Gastroesophageal sphincter (tissue), 4 donors: ENCODE measurements around the gene CLIP2. TPM values are rescaled to one million over a fixed set of nuclear protein-coding genes. Genes with fewer than 3 reads are reported as not detected.
"Not testable (repeated sequence)": the region's sequence is repeated elsewhere in the genome, so short reads cannot be mapped to it uniquely, and the experiment has no call there.

Source experiments
- ATAC-seq: fragments of 150-250 bp; one replicate; pipeline ENCODE4 v1.9.1; 2016; ENCODE audit warnings: mild to moderate bottlenecking, moderate library complexity
- H3K27ac ChIP-seq, 4 donors: fragments of 200-600 bp; sonication (generic) in 3 of 4; 1 replicate in 3 of 4; 2 replicates in 1 of 4; pipeline ENCODE4 v1.5.1; 2016 to 2019
- H3K27me3 ChIP-seq: fragments of 200-600 bp; sonication (generic); one replicate; pipeline ENCODE4 v1.5.1; 2019
- H3K36me3 ChIP-seq, 2 donors: fragments of 200-600 bp; sonication (generic); one replicate each; pipeline ENCODE4 v1.5.1; 2019; ENCODE audit warnings: control low read depth in 1 of 2
- H3K4me1 ChIP-seq, 3 donors: fragments of 200-600 bp; sonication (generic); 1 replicate in 2 of 3; 2 replicates in 1 of 3; pipeline ENCODE4 v1.5.1; 2016 to 2019; ENCODE audit warnings: control low read depth in 2 of 3
- H3K4me3 ChIP-seq, 2 donors: fragments of 200-600 bp; sonication (generic); one replicate each; pipeline ENCODE4 v1.5.1; 2019; ENCODE audit warnings: mild to moderate bottlenecking in 1 of 2, moderate library complexity in 1 of 2
- H3K9me3 ChIP-seq, 3 donors: fragments of 200-600 bp; sonication (generic); one replicate each; pipeline ENCODE4 v1.5.1; 2017 to 2019; ENCODE audit warnings: control low read depth in 2 of 3
- CTCF ChIP-seq, 4 experiments: fragments of 200-600 bp in 2 of 4; fragments of 450-650 bp in 2 of 4; sonication (generic) in 1 of 4; IDR thresholded peaks; one replicate each; pipeline ENCODE4 v1.5.1; 2017 to 2019; ENCODE audit warnings: antibody characterized with exemption in 4 of 4, mild to moderate bottlenecking in 2 of 4, moderate library complexity in 2 of 4
- EP300 ChIP-seq: sonication (generic); formaldehyde crosslinking; IDR thresholded peaks from one replicate; pipeline ENCODE4 v1.6.1; 2017; ENCODE audit warnings: antibody characterized with exemption, mild to moderate bottlenecking
- POLR2A ChIP-seq, 2 donors: fragments of 450-650 bp; IDR thresholded peaks; one replicate each; pipeline ENCODE4 v1.6.1; 2017; ENCODE audit warnings: antibody characterized with exemption in 2 of 2, mild to moderate bottlenecking in 2 of 2, moderate library complexity in 1 of 2
- POLR2AphosphoS5 ChIP-seq: sonication (generic); formaldehyde crosslinking; IDR thresholded peaks from one replicate; pipeline ENCODE4 v1.6.1; 2017; ENCODE audit warnings: antibody characterized with exemption
- WGBS, 2 donors: methylation state at CpG; one replicate each; pipeline ENCODE4 v1.1.5; 2018; ENCODE audit warnings: low coverage in 1 of 2; 5-methylcytosine and 5-hydroxymethylcytosine counted together
- total RNA-seq, 4 donors: library from RNA; depleted of rRNA; stranded (reverse); fragments of >200 nt; gene quantifications; one replicate each; pipeline ENCODE4 v1.1.0, GENCODE V29; 2016

The CLIP2 gene
- total RNA-seq, 4 donors from 2014 or later, result 23.0 to 50.7 (median 35.5) TPM

- H3K27me3 ChIP-seq, result no peaks in the 10 kb centered on the region
- H3K9me3 ChIP-seq, result no peaks in the 10 kb centered on the region
- peaks cover 0 to 25% of the 10 kb centered on the region in 2 donors for H3K36me3 ChIP-seq
- H3K27ac ChIP-seq, result no peak overlapping the region
- 93 to 96% methylated on average over 7 to 8 of the region's 20 CpGs for WGBS, 2 donors
- no peak for TF ChIP-seq POLR2A (IDR thresholded peaks at IDR 0.05)
- TF ChIP-seq CTCF (IDR thresholded peaks at IDR 0.05), result no peak
- TF ChIP-seq EP300, result no peak
- no peak for TF ChIP-seq POLR2AphosphoS5
- no peak overlapping the region for H3K4me3 ChIP-seq
- ATAC-seq, result no peak
- peaks cover 0 to 4% (median 0%) of the 10 kb centered on the region in 3 donors for H3K4me1 ChIP-seq
These were observed 28.1 kb downstream of the CLIP2 start for GRCh38 chr7:74317146-74317782.

GRCh38 chr7:74318043-74318442 lies 28.8 kb downstream of the CLIP2 start:
- no peaks in the 10 kb centered on the region for H3K9me3 ChIP-seq
- H3K27ac ChIP-seq, result no peak overlapping the region
- peaks cover 0 to 4% (median 0%) of the 10 kb centered on the region in 3 donors for H3K4me1 ChIP-seq
- 92 to 97% methylated on average over 5 to 8 of the region's 8 CpGs for WGBS, 2 donors
- no peaks in the 10 kb centered on the region for H3K27me3 ChIP-seq
- no peak for ATAC-seq
- TF ChIP-seq CTCF (IDR thresholded peaks at IDR 0.05), result no peak
- no peak for TF ChIP-seq EP300
- no peak for TF ChIP-seq POLR2AphosphoS5
- TF ChIP-seq POLR2A (IDR thresholded peaks at IDR 0.05), result no peak
- H3K4me3 ChIP-seq, result no peak overlapping the region
- peaks cover 0 to 25% of the 10 kb centered on the region in 2 donors for H3K36me3 ChIP-seq

- H3K27me3 ChIP-seq, result no peaks in the 10 kb centered on the region
- peaks cover 0 to 40% of the 10 kb centered on the region in 2 donors for H3K36me3 ChIP-seq
- H3K4me1 ChIP-seq, result peaks cover 0 to 16% (median 7%) of the 10 kb centered on the region in 3 donors
- H3K9me3 ChIP-seq, result no peaks in the 10 kb centered on the region
- TF ChIP-seq POLR2A (IDR thresholded peaks at IDR 0.05) (no peak), CTCF (IDR thresholded peaks at IDR 0.05) (no peak), POLR2AphosphoS5 (no peak), EP300 (no peak)
- ATAC-seq, result no peak
- WGBS, 2 donors, result 76 to 77% methylated on average over 5 to 6 of the region's 9 CpGs
- no peak overlapping the region for H3K4me3 ChIP-seq
- no peak overlapping the region for H3K27ac ChIP-seq
These were observed 31.5 kb downstream of the CLIP2 start for GRCh38 chr7:74320645-74321221.

- H3K4me3 ChIP-seq, H3K27me3 ChIP-seq, ATAC-seq, H3K27ac ChIP-seq, H3K9me3 ChIP-seq: not testable (repeated sequence)
- WGBS, 2 donors, result 94 to 100% methylated on average over 3 to 8 of the region's 9 CpGs
- Histone ChIP-seq H3K36me3 (peaks cover 0 to 37% of the 10 kb centered on the region in 2 donors), H3K4me1 (peaks cover 0 to 16% (median 7%) of the 10 kb centered on the region in 3 donors)
These were observed 33.7 kb downstream of the CLIP2 start for GRCh38 chr7:74322892-74323291.

GRCh38 chr7:74324531-74325209 lies 35.5 kb downstream of the CLIP2 start:
- H3K9me3 ChIP-seq, result no peaks in the 10 kb centered on the region
- no peaks in the 10 kb centered on the region for H3K27me3 ChIP-seq
- peaks cover 0 to 16% (median 7%) of the 10 kb centered on the region in 3 donors for H3K4me1 ChIP-seq
- ATAC-seq, result no peak
- no peak overlapping the region for H3K27ac ChIP-seq
- 13 to 20% methylated on average over 3 to 5 of the region's 12 CpGs for WGBS, 2 donors
- H3K4me3 ChIP-seq, result no peak overlapping the region
- peaks cover 0 to 34% of the 10 kb centered on the region in 2 donors for H3K36me3 ChIP-seq
- no peak for TF ChIP-seq POLR2A (IDR thresholded peaks at IDR 0.05)
- TF ChIP-seq POLR2AphosphoS5, result no peak
- no peak for TF ChIP-seq EP300
- no peak for TF ChIP-seq CTCF (IDR thresholded peaks at IDR 0.05)
